DND-41 (cell line): ENCODE data around the gene NRXN2.

Source experiments
- CTCF ChIP-seq: IDR thresholded peaks from 2 replicates; pipeline ENCODE4 v1.5.1; 2012; ENCODE audit warnings: borderline replicate concordance, low read length, moderate library complexity, mild to moderate bottlenecking; ENCODE audit not compliant: poor library complexity, severe bottlenecking; ENCODE audit errors: extremely low read depth
- EZH2 ChIP-seq: IDR thresholded peaks from 3 replicates; pipeline ENCODE4 v1.6.1; 2012; ENCODE audit warnings: borderline replicate concordance, low read depth, mild to moderate bottlenecking, moderate library complexity, low read length, inconsistent platforms; ENCODE audit not compliant: severe bottlenecking

GRCh38 chr11:64611176-64611575, 111.8 kb downstream of the NRXN2 start:
- TF ChIP-seq CTCF (no peak), EZH2 (no peak)
